ENCODE data around the gene OVOL2. TPM values are rescaled to one million over a fixed set of nuclear protein-coding genes. Genes with fewer than 3 reads are reported as not detected.

Gene OVOL2
- polyA plus RNA-seq, 1 of the 3 experiments (the other 2 are of a cell fraction): not detected

- peaks cover 7% of the 10 kb centered on the region; the same call in 1 of the 2 replicates for H3K27me3 ChIP-seq (ENCODE audit: insufficient read depth)
- no peak for DNase-seq
- no peak overlapping the region for H2AFZ ChIP-seq (ENCODE audit: low read depth)
- POLR2A ChIA-PET: no interaction called here
- H3K27ac ChIP-seq (ENCODE audit: low read depth in 2 of 2, low read length in 1 of 2): no peak overlapping the region
- no peak overlapping the region for H3K4me2 ChIP-seq
- H4K20me1 ChIP-seq (ENCODE audit: insufficient read depth): no peaks in the 10 kb centered on the region
- H3K9me2 ChIP-seq: no peaks in the 10 kb centered on the region
- 39% methylated on average over 5 of the region's 5 CpGs for WGBS (ENCODE audit: low lambda C conversion rate)
- H3F3A ChIP-seq (replicated peaks; ENCODE audit: insufficient read depth): no peaks in the 10 kb centered on the region
- no peaks in the 10 kb centered on the region for H3K36me3 ChIP-seq (replicated peaks in 1 of 2; ENCODE audit: control insufficient read depth in 1 of 2, insufficient read depth in 2 of 2, low read length in 1 of 2)
- H3K9me3 ChIP-seq: no peaks in the 10 kb centered on the region
- no peaks in the 10 kb centered on the region for H3K79me2 ChIP-seq (ENCODE audit: insufficient read depth)
- CTCF ChIA-PET: no interaction called here
- no peaks in the 10 kb centered on the region for H3K4me1 ChIP-seq (ENCODE audit: control insufficient read depth in 1 of 2, insufficient read depth in 2 of 2, low read depth in 1 of 2, low read length in 1 of 2)
- H3K4me3 ChIP-seq (ENCODE audit: low read depth in 2 of 2, low read length in 1 of 2): no peak overlapping the region
- no peak overlapping the region for H3K9ac ChIP-seq
- TF ChIP-seq TEAD4 (IDR thresholded peaks at IDR 0.05; ENCODE audit: borderline replicate concordance, insufficient read depth) (no peak), YY1 (IDR thresholded peaks at IDR 0.05; ENCODE audit: low read depth) (no peak), MEF2A (IDR thresholded peaks at IDR 0.05; ENCODE audit: borderline replicate concordance, low read depth) (no peak), RXRA (IDR thresholded peaks at IDR 0.05; ENCODE audit: borderline replicate concordance, low read depth) (no peak), EP300 (IDR thresholded peaks at IDR 0.05; ENCODE audit: borderline replicate concordance in 1 of 2, low read depth in 1 of 2, low read length in 1 of 2) (no peak), FOXJ3 (CRISPR knock-in tag; IDR thresholded peaks at IDR 0.05) (no peak), RCOR1 (IDR thresholded peaks at IDR 0.05; ENCODE audit: low read length) (no peak)
Measured at GRCh38 chr20:18039063-18039462, 18.7 kb downstream of the OVOL2 start.

GRCh38 chr20:18034039-18034438 is 23.7 kb downstream of the OVOL2 start:
- H3K27me3 ChIP-seq (ENCODE audit: insufficient read depth): no peaks in the 10 kb centered on the region; the same call in 1 of the 2 replicates
- H3K4me1 ChIP-seq (ENCODE audit: control insufficient read depth in 1 of 2, insufficient read depth in 2 of 2, low read depth in 1 of 2, low read length in 1 of 2): no peaks in the 10 kb centered on the region
- CTCF ChIA-PET: no interaction called here
- no peak overlapping the region for H2AFZ ChIP-seq (ENCODE audit: low read depth)
- WGBS (ENCODE audit: low lambda C conversion rate): 31% methylated on average over 4 of the region's 5 CpGs
- H3K27ac ChIP-seq (ENCODE audit: low read depth in 2 of 2, low read length in 1 of 2): no peak overlapping the region
- H3K4me3 ChIP-seq (ENCODE audit: low read depth in 2 of 2, low read length in 1 of 2): no peak overlapping the region
- no peak for TF ChIP-seq RFX5 (IDR thresholded peaks at IDR 0.05; ENCODE audit: low read length)
- no peak for TF ChIP-seq RCOR1 (IDR thresholded peaks at IDR 0.05; ENCODE audit: low read length)
- TF ChIP-seq JUND (IDR thresholded peaks at IDR 0.05): no peak
- TF ChIP-seq USF2 (IDR thresholded peaks at IDR 0.05; ENCODE audit: borderline replicate concordance, low read depth, low read length): no peak
- POLR2A ChIA-PET: no interaction called here
- no peaks in the 10 kb centered on the region for H3K9me3 ChIP-seq
- H3K9me2 ChIP-seq: no peaks in the 10 kb centered on the region
- no peaks in the 10 kb centered on the region for H4K20me1 ChIP-seq (ENCODE audit: insufficient read depth)
- H3K9ac ChIP-seq: no peak overlapping the region
- no peak for DNase-seq
- no peak overlapping the region for H3K4me2 ChIP-seq
- H3K79me2 ChIP-seq (ENCODE audit: insufficient read depth): no peaks in the 10 kb centered on the region
- no peaks in the 10 kb centered on the region for H3F3A ChIP-seq (replicated peaks; ENCODE audit: insufficient read depth)
- H3K36me3 ChIP-seq (replicated peaks in 1 of 2; ENCODE audit: control insufficient read depth in 1 of 2, insufficient read depth in 2 of 2, low read length in 1 of 2): no peaks in the 10 kb centered on the region

- no peak overlapping the region for H3K9ac ChIP-seq
- no peaks in the 10 kb centered on the region for H3K79me2 ChIP-seq (ENCODE audit: insufficient read depth)
- H3F3A ChIP-seq (replicated peaks; ENCODE audit: insufficient read depth): no peaks in the 10 kb centered on the region
- H3K36me3 ChIP-seq (replicated peaks in 1 of 2; ENCODE audit: control insufficient read depth in 1 of 2, insufficient read depth in 2 of 2, low read length in 1 of 2): no peaks in the 10 kb centered on the region
- no peak for TF ChIP-seq NFIC (IDR thresholded peaks at IDR 0.05; ENCODE audit: borderline replicate concordance)
- TF ChIP-seq MAX (IDR thresholded peaks at IDR 0.05; ENCODE audit: low read depth): no peak
- no peak for TF ChIP-seq FOXM1 (IDR thresholded peaks at IDR 0.05; ENCODE audit: low read depth)
- no peak for TF ChIP-seq RAD21 (IDR thresholded peaks at IDR 0.05; ENCODE audit: low read length)
- TF ChIP-seq GABPA (IDR thresholded peaks at IDR 0.05; ENCODE audit: low read depth): no peak
- H2AFZ ChIP-seq (ENCODE audit: low read depth): no peak overlapping the region
- H3K27me3 ChIP-seq (ENCODE audit: insufficient read depth): no peaks in the 10 kb centered on the region; the same call in 1 of the 2 replicates
- no peak overlapping the region for H3K27ac ChIP-seq (ENCODE audit: low read depth in 2 of 2, low read length in 1 of 2)
- no peak overlapping the region for H3K4me3 ChIP-seq (ENCODE audit: low read depth in 2 of 2, low read length in 1 of 2)
- ChIA-PET CTCF (no interaction called here), POLR2A (no interaction called here)
- no peak overlapping the region for H3K4me2 ChIP-seq
- no peak for DNase-seq
- H3K4me1 ChIP-seq (ENCODE audit: control insufficient read depth in 1 of 2, insufficient read depth in 2 of 2, low read depth in 1 of 2, low read length in 1 of 2): no peaks in the 10 kb centered on the region
- no peaks in the 10 kb centered on the region for H4K20me1 ChIP-seq (ENCODE audit: insufficient read depth)
- 66% methylated on average over 17 of the region's 17 CpGs for WGBS (ENCODE audit: low lambda C conversion rate)
- H3K9me3 ChIP-seq: no peaks in the 10 kb centered on the region
- H3K9me2 ChIP-seq: no peaks in the 10 kb centered on the region
Measured at GRCh38 chr20:18032977-18033892, 24.5 kb downstream of the OVOL2 start.
